B cell (primary cell): ENCODE data around the gene PCDHB6. TPM values are rescaled to one million over a fixed set of nuclear protein-coding genes. Genes with fewer than 3 reads are reported as not detected.
"Not testable (repeated sequence)": the region's sequence is repeated elsewhere in the genome, so short reads cannot be mapped to it uniquely, and the experiment has no call there.

Experiments
- ATAC-seq: fragments of 200-7000 bp; cut with Tn5 transposase; one replicate; pipeline ENCODE4 v1.10.0; 2021; ENCODE audit warnings: low read depth, mild to moderate bottlenecking, moderate number of reproducible peaks, moderate library complexity
- CTCF ChIA-PET: fragments of 350-600 bp; sonication (Branson Sonifier 250); formaldehyde crosslinking; loops from one replicate; lab custom pipeline; 2021; ENCODE audit warnings: antibody characterized with exemption, inconsistent platforms; lab: Charles Lee
- POLR2A ChIA-PET: fragments of 350-600 bp; sonication (Branson Sonifier 250); formaldehyde crosslinking; loops from one replicate; lab custom pipeline; 2021; ENCODE audit warnings: antibody characterized with exemption; lab: Charles Lee
- DNase-seq: peaks from one replicate; pipeline ENCODE4 v3.0.0; 2013
- H2AFZ ChIP-seq: 2 replicates; pipeline ENCODE4 v1.6.1; 2012; ENCODE audit warnings: mild to moderate bottlenecking, low read depth, low read length; ENCODE audit not compliant: insufficient read depth, poor library complexity, severe bottlenecking
- H3K27ac ChIP-seq, 2 donors: 1 replicate in 1 of 2; 2 replicates in 1 of 2; pipeline ENCODE4 v1.5.1; 2012 to 2013; ENCODE audit warnings: low read length in 2 of 2, mild to moderate bottlenecking in 2 of 2, moderate library complexity in 1 of 2
- H3K27me3 ChIP-seq, 4 experiments: fragments of 200-600 bp in 1 of 4; sonication (generic) in 1 of 4; replicated peaks in 1 of 4; 1 replicate in 2 of 4; 2 replicates in 2 of 4; pipeline versions ENCODE4 v1.6.1 to v1.7.0; 2013 to 2016; ENCODE audit warnings: low read length in 3 of 4, mild to moderate bottlenecking in 2 of 4, mixed read lengths in 1 of 4, moderate library complexity in 1 of 4; ENCODE audit not compliant: insufficient read depth in 4 of 4, control insufficient read depth in 3 of 4; ENCODE audit errors: control extremely low read depth in 1 of 4
- H3K36me3 ChIP-seq, 2 experiments: replicated peaks in 1 of 2; 1 replicate in 1 of 2; 2 replicates in 1 of 2; pipeline versions ENCODE4 v1.6.1 to v1.7.1; 2013; ENCODE audit warnings: low read length in 1 of 2; ENCODE audit not compliant: insufficient read depth in 2 of 2, control insufficient read depth in 1 of 2; ENCODE audit errors: control extremely low read depth in 1 of 2, extremely low read depth in 1 of 2
- H3K4me1 ChIP-seq, 2 donors: fragments of 200-600 bp in 1 of 2; sonication (generic) in 1 of 2; 1 replicate in 1 of 2; 2 replicates in 1 of 2; pipeline versions ENCODE4 v1.5.1 to v1.6.1; 2013 to 2017; ENCODE audit warnings: low read length in 2 of 2; ENCODE audit not compliant: control insufficient read depth in 2 of 2, insufficient read depth in 2 of 2
- H3K4me2 ChIP-seq: replicated peaks from 2 replicates; pipeline ENCODE3; 2012; ENCODE audit warnings: mild to moderate bottlenecking, low read depth, low read length; ENCODE audit not compliant: poor library complexity, severe bottlenecking
- H3K4me3 ChIP-seq, 5 experiments: fragments of 200-600 bp in 1 of 5; sonication (generic) in 1 of 5; 1 replicate in 3 of 5; 2 replicates in 2 of 5; pipeline versions ENCODE4 v1.5.1 to v1.7.0; 2011 to 2016; ENCODE audit warnings: low read length in 4 of 5, mild to moderate bottlenecking in 4 of 5, low read depth in 2 of 5, control low read depth in 1 of 5, moderate library complexity in 1 of 5; ENCODE audit not compliant: insufficient read depth in 1 of 5; ENCODE audit errors: control extremely low read depth in 1 of 5, extremely low read depth in 1 of 5
- H3K79me2 ChIP-seq: fragments of 200-600 bp; sonication (generic); one replicate; pipeline ENCODE4 v1.6.0; 2016; ENCODE audit warnings: low read length; ENCODE audit not compliant: control insufficient read depth, insufficient read depth
- H3K9ac ChIP-seq: fragments of 200-600 bp; sonication (generic); 2 replicates; pipeline ENCODE4 v1.6.1; 2017; ENCODE audit warnings: mild to moderate bottlenecking, low read length, moderate library complexity
- H3K9me3 ChIP-seq, 3 donors: one replicate each; pipeline versions ENCODE4 v1.6.1 to v1.7.1; 2013; ENCODE audit warnings: low read length in 2 of 3; ENCODE audit not compliant: control insufficient read depth in 2 of 3, insufficient read depth in 1 of 3; ENCODE audit errors: control extremely low read depth in 1 of 3
- H4K20me1 ChIP-seq: 2 replicates; pipeline ENCODE4 v1.6.0; 2012; ENCODE audit warnings: mild to moderate bottlenecking, low read length; ENCODE audit not compliant: insufficient read depth, control insufficient read depth, poor library complexity, severe bottlenecking
- H3K27ac Mint-ChIP-seq: one replicate; pipeline ENCODE4 v1.8.0; 2021; ENCODE audit warnings: mixed read lengths
- H3K27me3 Mint-ChIP-seq: one replicate; pipeline ENCODE4 v1.8.0; 2021; ENCODE audit warnings: mixed read lengths
- H3K4me1 Mint-ChIP-seq: one replicate; pipeline ENCODE4 v1.8.0; 2021; ENCODE audit warnings: mixed read lengths
- H3K4me3 Mint-ChIP-seq: one replicate; pipeline ENCODE4 v1.8.0; 2021; ENCODE audit warnings: mixed read lengths
- H3K9me3 Mint-ChIP-seq: one replicate; pipeline ENCODE4 v1.8.0; 2022; ENCODE audit warnings: mixed read lengths; ENCODE audit not compliant: insufficient read depth
- EZH2 ChIP-seq: IDR thresholded peaks from 2 replicates; pipeline ENCODE4 v1.6.1; 2012; ENCODE audit warnings: borderline replicate concordance, low read depth, mild to moderate bottlenecking, moderate library complexity, low read length; ENCODE audit not compliant: insufficient read depth, poor library complexity, severe bottlenecking
- WGBS: methylation state at CpG from one replicate; pipeline ENCODE4 v1.1.5; 2013; ENCODE audit warnings: missing lambda C conversion rate; ENCODE audit not compliant: insufficient coverage; 5-methylcytosine and 5-hydroxymethylcytosine counted together
- intact Hi-C: fragments of 100-400 bp; cut with micrococcal nuclease; formaldehyde crosslinking; loops from one replicate; pipeline ENCODE4 v1.10.0; 2022
- polyA plus RNA-seq: library from polyadenylated mRNA; depleted of rRNA; stranded (reverse); fragments of >200 nt; gene quantifications from 2 replicates; pipeline ENCODE4 v1.2.3, GENCODE V29; 2012
- total RNA-seq, 2 donors: library from RNA; stranded (reverse); fragments of 120-200 nt in 1 of 2; gene quantifications; 1 replicate in 1 of 2; 2 replicates in 1 of 2; pipeline versions ENCODE4 v1.2.3 to v1.2.4, GENCODE V29; 2013 to 2022
- TF ChIP-seq, protein P1 (sequence below): fragments of 200-600 bp; IDR thresholded peaks from one replicate; pipeline ENCODE4 v1.8.0; 2022; ENCODE audit warnings: antibody characterized with exemption, mild to moderate bottlenecking

Gene PCDHB6
- total and polyA plus RNA-seq, 2 donors (not counting 1 experiment from before 2014, with no cell fraction given) = not detected

DNA sequence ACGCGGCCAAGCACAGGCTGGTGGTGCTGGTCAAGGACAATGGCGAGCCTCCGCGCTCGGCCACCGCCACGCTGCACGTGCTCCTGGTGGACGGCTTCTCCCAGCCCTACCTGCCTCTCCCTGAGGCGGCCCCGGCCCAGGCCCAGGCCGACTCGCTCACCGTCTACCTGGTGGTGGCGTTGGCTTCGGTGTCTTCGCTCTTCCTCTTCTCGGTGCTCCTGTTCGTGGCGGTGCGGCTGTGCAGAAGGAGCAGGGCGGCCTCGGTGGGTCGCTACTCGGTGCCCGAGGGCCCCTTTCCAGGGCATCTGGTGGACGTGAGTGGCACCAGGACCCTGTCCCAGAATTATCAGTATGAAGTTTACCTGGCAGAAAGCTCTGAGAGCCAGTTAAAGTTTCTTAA, 8.0 kb downstream of the PCDHB6 start:
- peaks cover 2 to 25% (median 4%) of the 10 kb centered on the region in 3 donors for H3K9me3 ChIP-seq
- H3K79me2 ChIP-seq, CTCF ChIA-PET, H4K20me1 ChIP-seq, H3K9ac ChIP-seq, H3K9me3 Mint-ChIP-seq, H3K27ac Mint-ChIP-seq, H3K4me2 ChIP-seq, ATAC-seq, intact Hi-C loops, POLR2A ChIA-PET, H3K4me3 Mint-ChIP-seq, H3K27ac ChIP-seq, H2AFZ ChIP-seq, H3K36me3 ChIP-seq, H3K4me3 ChIP-seq, H3K27me3 ChIP-seq, H3K4me1 ChIP-seq, DNase-seq, H3K4me1 Mint-ChIP-seq: not testable (repeated sequence)
- H3K27me3 Mint-ChIP-seq = peaks cover 14% of the 10 kb centered on the region
- whole genome bisulfite sequencing = 61% methylated on average over 25 of the region's 28 CpGs

DNA sequence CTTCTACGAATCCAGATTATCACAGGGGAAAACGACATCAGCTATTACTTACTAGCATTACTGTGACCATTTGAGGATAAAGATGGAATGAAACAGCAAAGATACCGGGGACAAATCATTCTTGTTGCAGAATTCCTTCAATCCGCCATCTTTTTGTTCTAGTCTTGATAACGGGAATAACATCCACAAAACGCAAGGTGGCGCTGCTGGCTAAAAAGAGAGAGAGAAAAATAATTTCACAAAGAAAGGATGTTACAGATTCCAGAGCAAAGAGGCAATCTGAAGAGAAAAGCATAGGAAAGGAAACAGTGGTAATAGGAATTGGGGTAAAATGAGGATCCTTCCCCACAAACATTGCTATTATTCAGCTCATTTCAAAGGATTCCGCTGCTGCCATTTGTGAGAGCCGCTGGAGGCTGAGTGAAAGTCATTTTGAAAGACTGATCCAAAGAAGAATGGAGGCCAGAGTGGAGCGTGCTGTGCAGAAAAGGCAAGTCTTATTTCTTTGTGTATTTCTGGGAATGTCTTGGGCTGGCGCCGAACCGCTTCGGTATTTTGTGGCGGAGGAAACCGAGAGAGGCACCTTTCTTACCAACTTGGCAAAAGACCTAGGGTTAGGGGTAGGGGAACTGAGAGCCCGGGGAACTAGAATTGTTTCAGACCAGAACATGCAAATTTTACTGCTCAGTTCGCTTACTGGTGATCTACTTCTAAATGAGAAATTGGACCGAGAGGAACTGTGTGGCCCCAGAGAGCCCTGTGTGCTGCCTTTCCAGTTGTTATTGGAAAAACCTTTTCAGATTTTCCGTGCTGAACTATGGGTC, 22.7 kb downstream of the PCDHB6 start, which contains the start of gene PCDHB7:
Gene PCDHB7 (plus strand): TSS at position 264 of the 824 bp plus-strand sequence. CDS start 192 bp downstream, at position 456.
- H3K4me2 ChIP-seq = peak within 1 kb of the TSS; percentile 15
- no peak within 1 kb of the TSS for H3K9ac ChIP-seq
- Mint-ChIP-seq H3K27me3 (peaks cover 14% of the 10 kb centered on the region), H3K4me1 (peaks cover 2% of the 10 kb centered on the region), H3K9me3 (no peaks in the 10 kb centered on the region), H3K4me3 (no peak within 1 kb of the TSS), H3K27ac (no peak within 1 kb of the TSS)
- no peaks in the 10 kb centered on the region for H3K36me3 ChIP-seq
- ChIA-PET CTCF (no interaction called here), POLR2A (no interaction called here)
- no peak within 1 kb of the TSS for H3K27ac ChIP-seq
- peaks cover 2 to 20% (median 3%) of the 10 kb centered on the region in 3 donors for H3K9me3 ChIP-seq
- no peaks in the 10 kb centered on the region for H3K79me2 ChIP-seq
- H3K27me3 ChIP-seq = peaks cover 0 to 3% (median 1%) of the 10 kb centered on the region in 4 experiments
- H2AFZ ChIP-seq = peak within 1 kb of the TSS; percentile 51
- DNase-seq = peak; percentile 18
- H4K20me1 ChIP-seq = no peaks in the 10 kb centered on the region
- H3K4me3 ChIP-seq = no peak within 1 kb of the TSS
- intact Hi-C loops = no loop called here
- H3K4me1 ChIP-seq = peaks cover 0 to 4% of the 10 kb centered on the region in 2 donors
- no peak for ATAC-seq
- no peak for TF ChIP-seq EZH2
- TF ChIP-seq, protein P1, sequence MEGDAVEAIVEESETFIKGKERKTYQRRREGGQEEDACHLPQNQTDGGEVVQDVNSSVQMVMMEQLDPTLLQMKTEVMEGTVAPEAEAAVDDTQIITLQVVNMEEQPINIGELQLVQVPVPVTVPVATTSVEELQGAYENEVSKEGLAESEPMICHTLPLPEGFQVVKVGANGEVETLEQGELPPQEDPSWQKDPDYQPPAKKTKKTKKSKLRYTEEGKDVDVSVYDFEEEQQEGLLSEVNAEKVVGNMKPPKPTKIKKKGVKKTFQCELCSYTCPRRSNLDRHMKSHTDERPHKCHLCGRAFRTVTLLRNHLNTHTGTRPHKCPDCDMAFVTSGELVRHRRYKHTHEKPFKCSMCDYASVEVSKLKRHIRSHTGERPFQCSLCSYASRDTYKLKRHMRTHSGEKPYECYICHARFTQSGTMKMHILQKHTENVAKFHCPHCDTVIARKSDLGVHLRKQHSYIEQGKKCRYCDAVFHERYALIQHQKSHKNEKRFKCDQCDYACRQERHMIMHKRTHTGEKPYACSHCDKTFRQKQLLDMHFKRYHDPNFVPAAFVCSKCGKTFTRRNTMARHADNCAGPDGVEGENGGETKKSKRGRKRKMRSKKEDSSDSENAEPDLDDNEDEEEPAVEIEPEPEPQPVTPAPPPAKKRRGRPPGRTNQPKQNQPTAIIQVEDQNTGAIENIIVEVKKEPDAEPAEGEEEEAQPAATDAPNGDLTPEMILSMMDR = peak; percentile 44
- WGBS = 57% methylated on average over 11 of the region's 20 CpGs

DNA sequence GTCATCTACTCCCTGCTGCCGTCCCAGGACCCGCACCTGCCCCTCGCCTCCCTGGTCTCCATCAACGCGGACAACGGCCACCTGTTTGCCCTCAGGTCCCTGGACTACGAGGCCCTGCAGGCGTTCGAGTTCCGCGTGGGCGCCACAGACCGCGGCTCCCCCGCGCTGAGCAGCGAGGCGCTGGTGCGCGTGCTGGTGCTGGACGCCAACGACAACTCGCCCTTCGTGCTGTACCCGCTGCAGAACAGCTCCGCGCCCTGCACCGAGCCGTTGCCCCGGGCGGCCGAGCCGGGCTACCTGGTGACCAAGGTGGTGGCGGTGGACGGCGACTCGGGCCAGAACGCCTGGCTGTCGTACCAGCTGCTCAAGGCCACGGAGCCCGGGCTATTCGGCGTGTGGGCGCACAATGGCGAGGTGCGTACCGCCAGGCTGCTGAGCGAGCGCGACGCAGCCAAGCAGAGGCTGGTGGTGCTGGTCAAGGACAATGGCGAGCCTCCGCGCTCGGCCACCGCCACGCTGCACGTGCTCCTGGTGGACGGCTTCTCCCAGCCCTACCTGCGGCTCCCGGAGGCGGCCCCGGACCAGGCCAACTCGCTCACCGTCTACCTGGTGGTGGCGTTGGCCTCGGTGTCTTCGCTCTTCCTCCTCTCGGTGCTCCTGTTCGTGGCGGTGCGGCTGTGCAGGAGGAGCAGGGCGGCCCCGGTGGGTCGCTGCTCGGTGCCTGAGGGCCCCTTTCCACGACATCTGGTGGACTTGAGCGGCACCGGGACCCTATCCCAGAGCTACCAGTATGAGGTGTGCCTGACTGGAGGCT, 24.6 kb downstream of the PCDHB6 start:
- intact Hi-C loops, H3K4me3 Mint-ChIP-seq, H3K27ac ChIP-seq, DNase-seq, H3K9ac ChIP-seq, H3K4me1 Mint-ChIP-seq, H3K79me2 ChIP-seq, POLR2A ChIA-PET, ATAC-seq, CTCF ChIA-PET, H4K20me1 ChIP-seq, H3K27me3 Mint-ChIP-seq, H3K36me3 ChIP-seq, H2AFZ ChIP-seq, H3K27me3 ChIP-seq, H3K4me3 ChIP-seq, H3K27ac Mint-ChIP-seq, H3K9me3 Mint-ChIP-seq, H3K4me1 ChIP-seq, H3K4me2 ChIP-seq: not testable (repeated sequence)
- H3K9me3 ChIP-seq = peaks cover 2 to 26% (median 3%) of the 10 kb centered on the region in 3 donors
- 57% methylated on average over 63 of the region's 79 CpGs for WGBS
